Amygdala (tissue), 56 donors: Measurements from ENCODE around the gene PDLIM5.
"Not testable (repeated sequence)": the region's sequence is repeated elsewhere in the genome, so short reads cannot be mapped to it uniquely, and the experiment has no call there.

ENCODE experiments used
- DNase-seq, 56 donors: peaks; one replicate each; lab custom pipeline; 2025; lab: John Stamatoyannopoulos, UW

PDLIM5 gene

GRCh38 chr4:94581766-94582165 lies 130.0 kb downstream of the PDLIM5 start:
- no peak for DNase-seq

- no peak for DNase-seq
Observed at GRCh38 chr4:94582517-94582916, 130.8 kb downstream of the PDLIM5 start.

- no peak for DNase-seq
Observed at GRCh38 chr4:94583914-94584641, 132.3 kb downstream of the PDLIM5 start.

- no peak for DNase-seq
Observed at GRCh38 chr4:94588896-94589693, 137.4 kb downstream of the PDLIM5 start.

- no peak for DNase-seq
Observed at GRCh38 chr4:94590493-94590892, 138.8 kb downstream of the PDLIM5 start.

GRCh38 chr4:94591289-94591688 lies 139.5 kb downstream of the PDLIM5 start:
- DNase-seq = no peak

GRCh38 chr4:94595013-94595412 lies 143.3 kb downstream of the PDLIM5 start:
- no peak for DNase-seq

- DNase-seq = no peak
Observed at GRCh38 chr4:94595880-94596483, 144.2 kb downstream of the PDLIM5 start.

GRCh38 chr4:94598758-94599157 lies 147.0 kb downstream of the PDLIM5 start:
- no peak for DNase-seq

- DNase-seq = no peak
Observed at GRCh38 chr4:94603170-94603747, 151.5 kb downstream of the PDLIM5 start.

GRCh38 chr4:94605241-94605805 lies 153.6 kb downstream of the PDLIM5 start:
- no peak for DNase-seq

- DNase-seq = no peak
Observed at GRCh38 chr4:94610145-94610544, 158.4 kb downstream of the PDLIM5 start.

GRCh38 chr4:94613248-94613647 lies 161.5 kb downstream of the PDLIM5 start:
- no peak for DNase-seq

GRCh38 chr4:94615451-94615850 lies 163.7 kb downstream of the PDLIM5 start:
- DNase-seq = no peak

- peak in 3 of 56 donors; percentile 2 to 42 (median 15) for DNase-seq
Observed at GRCh38 chr4:94621491-94622080, 169.8 kb downstream of the PDLIM5 start.

- DNase-seq = no peak
Observed at GRCh38 chr4:94623126-94623911, 171.6 kb downstream of the PDLIM5 start.

GRCh38 chr4:94626942-94627341 lies 175.2 kb downstream of the PDLIM5 start:
- no peak for DNase-seq

- DNase-seq = not testable (repeated sequence)
Observed at GRCh38 chr4:94629058-94629457, 177.3 kb downstream of the PDLIM5 start.

GRCh38 chr4:94629837-94630236 lies 178.1 kb downstream of the PDLIM5 start:
- DNase-seq = no peak

GRCh38 chr4:94634271-94634670 lies 182.5 kb downstream of the PDLIM5 start:
- DNase-seq = no peak
